Ascending aorta (tissue), 2 donors: Measurements from ENCODE around the gene MCM3. TPM values are rescaled to one million over a fixed set of nuclear protein-coding genes. Genes with fewer than 3 reads are reported as not detected.

ENCODE experiments used
- DNase-seq, 2 donors: peaks; one replicate each; pipeline ENCODE4 v3.0.0-alpha.2; 2019; ENCODE audit warnings: low spot score in 2 of 2
- H3K27ac ChIP-seq, 2 donors: fragments of 200-600 bp; sonication (generic); one replicate each; pipeline ENCODE4 v1.5.1; 2016 to 2017; ENCODE audit warnings: mild to moderate bottlenecking in 1 of 2
- H3K27me3 ChIP-seq: fragments of 200-600 bp; sonication (generic); one replicate; pipeline ENCODE4 v1.5.1; 2017
- H3K36me3 ChIP-seq, 2 donors: fragments of 200-600 bp; sonication (generic); one replicate each; pipeline ENCODE4 v1.5.1; 2016
- H3K4me1 ChIP-seq, 2 donors: fragments of 200-600 bp; sonication (generic); one replicate each; pipeline ENCODE4 v1.5.1; 2016 to 2017; ENCODE audit warnings: mild to moderate bottlenecking in 1 of 2
- H3K4me3 ChIP-seq, 2 donors: fragments of 200-600 bp; sonication (generic); one replicate each; pipeline ENCODE4 v1.5.1; 2016 to 2017; ENCODE audit warnings: mild to moderate bottlenecking in 1 of 2
- H3K9me3 ChIP-seq, 2 donors: fragments of 200-600 bp; sonication (generic); one replicate each; pipeline ENCODE4 v1.5.1; 2016
- CTCF ChIP-seq, 3 experiments: fragments of 200-600 bp in 2 of 3; fragments of 450-650 bp in 1 of 3; sonication (generic) in 2 of 3; IDR thresholded peaks; one replicate each; pipeline ENCODE4 v1.5.1; 2016 to 2019; ENCODE audit warnings: antibody characterized with exemption in 3 of 3, mild to moderate bottlenecking in 1 of 3, moderate library complexity in 1 of 3
- intact Hi-C: fragments of 100-400 bp; cut with DNase I; formaldehyde crosslinking; loops from one replicate; pipeline ENCODE4 v1.15.1; 2023
- total RNA-seq: library from RNA; depleted of rRNA; stranded (reverse); fragments of >200 nt; gene quantifications from one replicate; pipeline ENCODE4 v1.1.0, GENCODE V29; 2016

The MCM3 gene
- total RNA-seq, 1 donor from 2014 or later, result 44.6 TPM

- no peaks in the 10 kb centered on the region for H3K27me3 ChIP-seq
- H3K9me3 ChIP-seq, result no peaks in the 10 kb centered on the region
- H3K4me3 ChIP-seq, result no peak overlapping the region
- H3K27ac ChIP-seq, result no peak overlapping the region
- DNase-seq, result no peak
- no peaks in the 10 kb centered on the region for H3K4me1 ChIP-seq
- intact Hi-C loops, result no loop called here
- no peaks in the 10 kb centered on the region for H3K36me3 ChIP-seq
- TF ChIP-seq CTCF (IDR thresholded peaks at IDR 0.05), result no peak
Observed at GRCh38 chr6:52328303-52328662, 43.7 kb upstream of the MCM3 start.

GRCh38 chr6:52326540-52327364 lies 42.2 kb upstream of the MCM3 start:
- no peaks in the 10 kb centered on the region for H3K36me3 ChIP-seq
- intact Hi-C loops, result no loop called here
- no peaks in the 10 kb centered on the region for H3K9me3 ChIP-seq
- DNase-seq, result no peak
- no peak for TF ChIP-seq CTCF (IDR thresholded peaks at IDR 0.05)
- H3K27me3 ChIP-seq, result no peaks in the 10 kb centered on the region
- H3K4me1 ChIP-seq, result no peaks in the 10 kb centered on the region
- H3K27ac ChIP-seq, result no peak overlapping the region
- H3K4me3 ChIP-seq, result no peak overlapping the region

- no peak for TF ChIP-seq CTCF (IDR thresholded peaks at IDR 0.05)
- no peak for DNase-seq
- Histone ChIP-seq H3K36me3 (no peaks in the 10 kb centered on the region), H3K9me3 (no peaks in the 10 kb centered on the region), H3K27ac (no peak overlapping the region), H3K4me3 (no peak overlapping the region), H3K27me3 (no peaks in the 10 kb centered on the region), H3K4me1 (no peaks in the 10 kb centered on the region)
- intact Hi-C loops, result no loop called here
Observed at GRCh38 chr6:52325695-52326471, 41.3 kb upstream of the MCM3 start.

GRCh38 chr6:52324189-52324588 lies 39.6 kb upstream of the MCM3 start:
- H3K36me3 ChIP-seq, result no peaks in the 10 kb centered on the region
- intact Hi-C loops, result no loop called here
- H3K4me1 ChIP-seq, result no peaks in the 10 kb centered on the region
- TF ChIP-seq CTCF (IDR thresholded peaks at IDR 0.05), result no peak
- DNase-seq, result no peak
- no peak overlapping the region for H3K27ac ChIP-seq
- no peaks in the 10 kb centered on the region for H3K9me3 ChIP-seq
- H3K27me3 ChIP-seq, result no peaks in the 10 kb centered on the region
- H3K4me3 ChIP-seq, result no peak overlapping the region

- intact Hi-C loops, result no loop called here
- H3K4me1 ChIP-seq, result no peaks in the 10 kb centered on the region
- no peaks in the 10 kb centered on the region for H3K27me3 ChIP-seq
- no peaks in the 10 kb centered on the region for H3K9me3 ChIP-seq
- H3K36me3 ChIP-seq, result no peaks in the 10 kb centered on the region
- no peak overlapping the region for H3K4me3 ChIP-seq
- no peak overlapping the region for H3K27ac ChIP-seq
- DNase-seq, result no peak
- no peak for TF ChIP-seq CTCF (IDR thresholded peaks at IDR 0.05)
Observed at GRCh38 chr6:52317841-52318581, 33.5 kb upstream of the MCM3 start.
